ENCODE results near the gene NCAM1. TPM values are rescaled to one million over a fixed set of nuclear protein-coding genes. Genes with fewer than 3 reads are reported as not detected.

The NCAM1 gene
- total RNA-seq, 2 experiments from 2014 or later = 0.34 TPM; not detected in 1

GRCh38 chr11:113110046-113110445 is 148.8 kb downstream of the NCAM1 start:
- no peaks in the 10 kb centered on the region for H3K4me1 ChIP-seq (ENCODE audit: insufficient read depth, low read length)
- DNase-seq = no peak
- ChIA-PET CTCF (no interaction called here), POLR2A (no interaction called here)
- Mint-ChIP-seq H3K36me3 (ENCODE audit: low read depth) (no peaks in the 10 kb centered on the region), H3K4me1 (ENCODE audit: low read depth) (no peaks in the 10 kb centered on the region), H3K27me3 (peaks cover 24% of the 10 kb centered on the region), H3K9me3 (no peaks in the 10 kb centered on the region), H3K4me3 (no peak overlapping the region), H3K27ac (no peak overlapping the region)
- no peaks in the 10 kb centered on the region for H3K9me3 ChIP-seq (ENCODE audit: control insufficient read depth in 1 of 2, insufficient read depth in 1 of 2, low read length in 2 of 2)
- ATAC-seq (ENCODE audit: poor library complexity) = no peak
- TF ChIP-seq CTCF (IDR thresholded peaks at IDR 0.05) = no peak
- intact Hi-C loops (cut with DNase I, micrococcal nuclease) = no loop called here
- H3K27me3 ChIP-seq (ENCODE audit: control insufficient read depth in 1 of 2, insufficient read depth in 2 of 2, low read length in 2 of 2) = no peaks in the 10 kb centered on the region
- H3K4me3 ChIP-seq (ENCODE audit: low read length) = no peak overlapping the region
- H3K36me3 ChIP-seq (ENCODE audit: insufficient read depth, low read length) = no peaks in the 10 kb centered on the region
- no peak overlapping the region for H3K27ac ChIP-seq (ENCODE audit: low read depth in 1 of 2, low read length in 2 of 2)

GRCh38 chr11:113111156-113111555 is 149.9 kb downstream of the NCAM1 start:
- intact Hi-C loops (cut with DNase I, micrococcal nuclease) = no loop called here
- no peak for TF ChIP-seq CTCF (IDR thresholded peaks at IDR 0.05)
- Mint-ChIP-seq H3K4me1 (ENCODE audit: low read depth) (no peaks in the 10 kb centered on the region), H3K4me3 (no peak overlapping the region), H3K36me3 (ENCODE audit: low read depth) (no peaks in the 10 kb centered on the region), H3K27ac (no peak overlapping the region), H3K27me3 (peaks cover 17% of the 10 kb centered on the region), H3K9me3 (no peaks in the 10 kb centered on the region)
- H3K4me3 ChIP-seq (ENCODE audit: low read length) = no peak overlapping the region
- no peaks in the 10 kb centered on the region for H3K9me3 ChIP-seq (ENCODE audit: control insufficient read depth in 1 of 2, insufficient read depth in 1 of 2, low read length in 2 of 2)
- peaks cover 0 to under 1% of the 10 kb centered on the region in 2 experiments for H3K27me3 ChIP-seq (ENCODE audit: control insufficient read depth in 1 of 2, insufficient read depth in 2 of 2, low read length in 2 of 2)
- no peak overlapping the region for H3K27ac ChIP-seq (ENCODE audit: low read depth in 1 of 2, low read length in 2 of 2)
- POLR2A ChIA-PET = no interaction called here
- no peaks in the 10 kb centered on the region for H3K4me1 ChIP-seq (ENCODE audit: insufficient read depth, low read length)
- CTCF ChIA-PET = no interaction called here
- no peaks in the 10 kb centered on the region for H3K36me3 ChIP-seq (ENCODE audit: insufficient read depth, low read length)
- ATAC-seq (ENCODE audit: poor library complexity) (no peak), DNase-seq (no peak)

GRCh38 chr11:113112307-113112706 is 151.1 kb downstream of the NCAM1 start:
- H3K9me3 Mint-ChIP-seq = no peaks in the 10 kb centered on the region
- DNase-seq (no peak), ATAC-seq (ENCODE audit: poor library complexity) (no peak)
- H3K9me3 ChIP-seq (ENCODE audit: control insufficient read depth in 1 of 2, insufficient read depth in 1 of 2, low read length in 2 of 2) = no peaks in the 10 kb centered on the region
- no peak overlapping the region for H3K4me3 ChIP-seq (ENCODE audit: low read length)
- H3K27ac ChIP-seq (ENCODE audit: low read depth in 1 of 2, low read length in 2 of 2) = no peak overlapping the region
- intact Hi-C loops (cut with DNase I, micrococcal nuclease) = no loop called here
- ChIA-PET CTCF (no interaction called here), POLR2A (no interaction called here)
- TF ChIP-seq CTCF (IDR thresholded peaks at IDR 0.05) = no peak
- no peaks in the 10 kb centered on the region for H3K4me1 Mint-ChIP-seq (ENCODE audit: low read depth)
- no peaks in the 10 kb centered on the region for H3K36me3 Mint-ChIP-seq (ENCODE audit: low read depth)
- no peak overlapping the region for H3K27ac Mint-ChIP-seq
- peaks cover 0 to 5% of the 10 kb centered on the region in 2 experiments for H3K27me3 ChIP-seq (ENCODE audit: control insufficient read depth in 1 of 2, insufficient read depth in 2 of 2, low read length in 2 of 2)
- peaks cover 17% of the 10 kb centered on the region for H3K27me3 Mint-ChIP-seq
- no peaks in the 10 kb centered on the region for H3K36me3 ChIP-seq (ENCODE audit: insufficient read depth, low read length)
- no peak overlapping the region for H3K4me3 Mint-ChIP-seq
- H3K4me1 ChIP-seq (ENCODE audit: insufficient read depth, low read length) = no peaks in the 10 kb centered on the region
